Neuronal stem cell (in vitro differentiated cells): ENCODE measurements around the gene KRTAP19-2.

Experiments used
- DNase-seq: peaks from one replicate; pipeline ENCODE4 v3.0.0-alpha.2; 2013; ENCODE audit warnings: low spot score
- H2AFZ ChIP-seq: one replicate; pipeline ENCODE4 v1.6.1; 2013; ENCODE audit warnings: mild to moderate bottlenecking, low read length, inconsistent platforms
- H2AK5ac ChIP-seq: 2 replicates; pipeline ENCODE4 v1.6.1; 2013; ENCODE audit warnings: low read depth, mild to moderate bottlenecking, inconsistent platforms, low read length, moderate library complexity, mixed read lengths
- H2BK120ac ChIP-seq: 2 replicates; pipeline ENCODE4 v1.6.1; 2013; ENCODE audit warnings: low read depth, mild to moderate bottlenecking, inconsistent platforms, low read length, moderate library complexity, mixed read lengths
- H2BK12ac ChIP-seq: one replicate; pipeline ENCODE4 v1.6.1; 2013; ENCODE audit warnings: low read length, inconsistent platforms
- H2BK15ac ChIP-seq: 2 replicates; pipeline ENCODE4 v1.6.1; 2013; ENCODE audit warnings: mild to moderate bottlenecking, low read length, inconsistent platforms, mixed read lengths
- H2BK5ac ChIP-seq: one replicate; pipeline ENCODE4 v1.6.1; 2013; ENCODE audit warnings: inconsistent platforms, mild to moderate bottlenecking, low read length, moderate library complexity
- H3K14ac ChIP-seq: one replicate; pipeline ENCODE4 v1.6.1; 2013; ENCODE audit warnings: low read length, inconsistent platforms
- H3K18ac ChIP-seq: 2 replicates; pipeline ENCODE4 v1.6.1; 2013; ENCODE audit warnings: low read length, inconsistent platforms
- H3K23ac ChIP-seq: 2 replicates; pipeline ENCODE4 v1.6.1; 2013; ENCODE audit warnings: low read depth, mild to moderate bottlenecking, mixed read lengths, low read length, inconsistent platforms; ENCODE audit not compliant: poor library complexity
- H3K27ac ChIP-seq: replicated peaks from 3 replicates; pipeline ENCODE4 v1.5.1; 2013; ENCODE audit warnings: low read length, inconsistent platforms
- H3K27me3 ChIP-seq, 3 experiments: 2 replicates each; pipeline ENCODE4 v1.6.1; 2013; ENCODE audit warnings: low read length in 3 of 3, mild to moderate bottlenecking in 2 of 3, inconsistent platforms in 1 of 3, low read depth in 1 of 3, mixed read lengths in 1 of 3, moderate library complexity in 1 of 3; ENCODE audit not compliant: control insufficient read depth in 3 of 3, insufficient read depth in 3 of 3
- H3K36me3 ChIP-seq, 2 donors: replicated peaks in 1 of 2; 2 replicates each; pipeline ENCODE4 v1.6.1; 2013; ENCODE audit warnings: low read length in 2 of 2; ENCODE audit not compliant: control insufficient read depth in 2 of 2, insufficient read depth in 2 of 2
- H3K4ac ChIP-seq: 2 replicates; pipeline ENCODE4 v1.6.1; 2013; ENCODE audit warnings: inconsistent platforms, mild to moderate bottlenecking, low read length, moderate library complexity
- H3K4me1 ChIP-seq, 2 donors: 1 replicate in 1 of 2; 2 replicates in 1 of 2; pipeline ENCODE4 v1.6.1; 2013; ENCODE audit warnings: low read length in 2 of 2, low read depth in 1 of 2; ENCODE audit not compliant: control insufficient read depth in 2 of 2, insufficient read depth in 1 of 2
- H3K4me2 ChIP-seq: one replicate; pipeline ENCODE4 v1.6.1; 2013; ENCODE audit warnings: mild to moderate bottlenecking, low read length, inconsistent platforms; ENCODE audit not compliant: insufficient read depth, poor library complexity, severe bottlenecking
- H3K4me3 ChIP-seq, 2 donors: 2 replicates each; pipeline ENCODE4 v1.5.1; 2013; ENCODE audit warnings: low read length in 2 of 2, mild to moderate bottlenecking in 2 of 2, inconsistent platforms in 1 of 2, moderate library complexity in 1 of 2
- H3K79me1 ChIP-seq: one replicate; pipeline ENCODE4 v1.6.1; 2013; ENCODE audit warnings: low read depth, mild to moderate bottlenecking, inconsistent platforms, low read length, moderate library complexity
- H3K9ac ChIP-seq: one replicate; pipeline ENCODE4 v1.6.1; 2013; ENCODE audit warnings: mild to moderate bottlenecking, low read depth, low read length, inconsistent platforms; ENCODE audit not compliant: poor library complexity
- H3K9me3 ChIP-seq, 2 donors: replicated peaks in 1 of 2; 2 replicates each; pipeline versions ENCODE3 to v1.6.1; 2013; ENCODE audit warnings: low read length in 2 of 2, mild to moderate bottlenecking in 2 of 2, inconsistent platforms in 1 of 2, low read depth in 1 of 2, mixed read lengths in 1 of 2, moderate library complexity in 1 of 2; ENCODE audit not compliant: control insufficient read depth in 2 of 2, insufficient read depth in 1 of 2
- H4K8ac ChIP-seq: one replicate; pipeline ENCODE4 v1.6.1; 2013; ENCODE audit warnings: low read depth, mild to moderate bottlenecking, inconsistent platforms, low read length, moderate library complexity
- H4K91ac ChIP-seq: one replicate; pipeline ENCODE4 v1.6.1; 2013; ENCODE audit warnings: low read length, low read depth, mild to moderate bottlenecking, inconsistent platforms; ENCODE audit not compliant: poor library complexity
- WGBS, 2 donors: extraction: QIAGEN DNeasy Blood & Tissue Kit; methylation state at CpG; one replicate each; pipeline ENCODE4 v1.1.7; 2013; ENCODE audit warnings: missing lambda C conversion rate in 2 of 2, mixed read lengths in 1 of 2; ENCODE audit not compliant: insufficient read length in 2 of 2, insufficient replicate concordance in 1 of 2; ENCODE audit errors: extremely low coverage in 2 of 2; 5-methylcytosine and 5-hydroxymethylcytosine counted together

The KRTAP19-2 gene

GRCh38 chr21:30468900-30469714 lies 18.1 kb downstream of the KRTAP19-2 start:
- no peak overlapping the region for H3K18ac ChIP-seq
- no peaks in the 10 kb centered on the region for H3K79me1 ChIP-seq
- no peak overlapping the region for H4K8ac ChIP-seq
- H3K23ac ChIP-seq, result no peak overlapping the region
- no peaks in the 10 kb centered on the region for H3K27me3 ChIP-seq
- no peak overlapping the region for H3K4ac ChIP-seq
- no peak for DNase-seq
- WGBS, 2 donors, result no CpG with 5 or more reads among the region's 6 CpGs
- H2BK5ac ChIP-seq, result no peak overlapping the region
- no peak overlapping the region for H2BK15ac ChIP-seq
- H3K27ac ChIP-seq, result no peak overlapping the region
- no peak overlapping the region for H3K4me2 ChIP-seq
- H3K14ac ChIP-seq, result no peak overlapping the region
- no peak overlapping the region for H4K91ac ChIP-seq
- no peak overlapping the region for H3K9ac ChIP-seq
- no peak overlapping the region for H2AFZ ChIP-seq
- no peak overlapping the region for H2AK5ac ChIP-seq
- no peak overlapping the region for H2BK120ac ChIP-seq
- H3K9me3 ChIP-seq, result no peaks in the 10 kb centered on the region
- H3K4me1 ChIP-seq, result peaks cover 0 to 2% of the 10 kb centered on the region in 2 donors
- H3K4me3 ChIP-seq, result no peak overlapping the region
- H2BK12ac ChIP-seq, result no peak overlapping the region
- no peaks in the 10 kb centered on the region for H3K36me3 ChIP-seq

DNA sequence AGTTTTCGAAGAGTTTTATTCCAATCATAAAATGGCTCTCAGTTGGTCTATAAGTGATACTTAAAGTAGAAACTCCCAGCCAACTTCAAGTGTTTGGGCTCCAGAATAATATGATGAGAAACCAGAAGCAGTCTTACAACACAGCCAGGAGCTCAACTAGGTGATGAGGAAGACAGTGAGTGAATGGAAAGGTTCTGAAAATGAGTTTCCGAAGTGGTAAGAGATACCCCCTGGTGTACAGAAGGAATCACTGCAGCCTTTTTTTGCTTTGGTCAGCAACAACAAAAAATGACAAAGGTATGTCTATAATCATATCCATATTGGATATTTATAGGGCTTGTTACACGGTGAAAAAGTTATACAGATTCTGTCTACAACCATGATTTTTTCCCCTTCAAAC lies 23.5 kb downstream of the KRTAP19-2 start:
- peaks cover 0 to 2% of the 10 kb centered on the region in 2 donors for H3K4me1 ChIP-seq
- H2BK5ac ChIP-seq, result no peak overlapping the region
- no peak overlapping the region for H3K14ac ChIP-seq
- H2AFZ ChIP-seq, result no peak overlapping the region
- H2BK120ac ChIP-seq, result no peak overlapping the region
- H4K91ac ChIP-seq, result no peak overlapping the region
- H2BK12ac ChIP-seq, result no peak overlapping the region
- H3K9me3 ChIP-seq, result no peaks in the 10 kb centered on the region
- H3K4me3 ChIP-seq, result no peak overlapping the region
- no peaks in the 10 kb centered on the region for H3K36me3 ChIP-seq
- no peak overlapping the region for H2AK5ac ChIP-seq
- no peak overlapping the region for H3K18ac ChIP-seq
- no peaks in the 10 kb centered on the region for H3K79me1 ChIP-seq
- H3K4me2 ChIP-seq, result no peak overlapping the region
- WGBS, 2 donors, result no CpG with 5 or more reads among the region's 3 CpGs
- H3K23ac ChIP-seq, result no peak overlapping the region
- no peak overlapping the region for H3K9ac ChIP-seq
- no peak overlapping the region for H4K8ac ChIP-seq
- H3K4ac ChIP-seq, result no peak overlapping the region
- no peaks in the 10 kb centered on the region for H3K27me3 ChIP-seq
- H2BK15ac ChIP-seq, result no peak overlapping the region
- DNase-seq, result no peak
- no peak overlapping the region for H3K27ac ChIP-seq

DNA sequence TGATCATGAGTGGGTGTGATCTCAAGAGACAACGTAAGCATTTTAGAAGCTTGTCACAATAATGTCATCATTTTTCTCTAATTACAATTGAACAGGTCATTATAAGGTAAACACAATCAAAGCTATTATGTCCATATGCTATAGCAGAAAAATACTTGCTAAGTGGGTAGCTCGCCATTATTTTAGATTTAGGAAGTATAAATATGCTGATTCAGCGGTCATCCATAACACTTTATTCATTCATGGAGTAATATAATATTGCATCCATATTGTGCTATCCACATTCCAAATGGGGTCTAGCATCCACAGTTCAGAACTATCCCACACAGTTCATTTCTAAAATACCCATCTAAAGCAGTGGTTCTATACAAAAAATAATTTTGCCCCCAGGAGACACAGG lies 38.7 kb downstream of the KRTAP19-2 start:
- H2BK12ac ChIP-seq, result no peak overlapping the region
- H3K4me3 ChIP-seq, result no peak overlapping the region
- no peak for DNase-seq
- H2AK5ac ChIP-seq, result no peak overlapping the region
- H3K4me1 ChIP-seq, result no peaks in the 10 kb centered on the region
- H3K79me1 ChIP-seq, result no peaks in the 10 kb centered on the region
- no peak overlapping the region for H3K14ac ChIP-seq
- no peak overlapping the region for H2BK5ac ChIP-seq
- H3K27ac ChIP-seq, result no peak overlapping the region
- H3K4me2 ChIP-seq, result no peak overlapping the region
- H2BK15ac ChIP-seq, result no peak overlapping the region
- H3K27me3 ChIP-seq, result no peaks in the 10 kb centered on the region
- H3K4ac ChIP-seq, result no peak overlapping the region
- H3K18ac ChIP-seq, result no peak overlapping the region
- H2BK120ac ChIP-seq, result no peak overlapping the region
- H4K91ac ChIP-seq, result no peak overlapping the region
- H3K9me3 ChIP-seq, result no peaks in the 10 kb centered on the region
- H2AFZ ChIP-seq, result no peak overlapping the region
- no CpG with 5 or more reads among the region's 3 CpGs for WGBS, 2 donors
- no peak overlapping the region for H3K23ac ChIP-seq
- H4K8ac ChIP-seq, result no peak overlapping the region
- no peaks in the 10 kb centered on the region for H3K36me3 ChIP-seq
- no peak overlapping the region for H3K9ac ChIP-seq

GRCh38 chr21:30447056-30447455 lies 40.2 kb downstream of the KRTAP19-2 start:
- no peaks in the 10 kb centered on the region for H3K36me3 ChIP-seq
- no peak overlapping the region for H3K9ac ChIP-seq
- no peak overlapping the region for H4K91ac ChIP-seq
- H3K18ac ChIP-seq, result no peak overlapping the region
- H3K4me2 ChIP-seq, result no peak overlapping the region
- no peak overlapping the region for H2BK12ac ChIP-seq
- no peaks in the 10 kb centered on the region for H3K4me1 ChIP-seq
- H3K79me1 ChIP-seq, result no peaks in the 10 kb centered on the region
- H4K8ac ChIP-seq, result no peak overlapping the region
- H3K9me3 ChIP-seq, result no peaks in the 10 kb centered on the region
- no peak overlapping the region for H2AK5ac ChIP-seq
- no peak overlapping the region for H3K4me3 ChIP-seq
- H3K27me3 ChIP-seq, result no peaks in the 10 kb centered on the region
- H3K14ac ChIP-seq, result no peak overlapping the region
- H2BK15ac ChIP-seq, result no peak overlapping the region
- no peak overlapping the region for H3K23ac ChIP-seq
- WGBS, 2 donors, result no CpG with 5 or more reads among the region's 4 CpGs
- no peak overlapping the region for H2AFZ ChIP-seq
- H3K27ac ChIP-seq, result no peak overlapping the region
- H2BK5ac ChIP-seq, result no peak overlapping the region
- H2BK120ac ChIP-seq, result no peak overlapping the region
- no peak for DNase-seq
- H3K4ac ChIP-seq, result no peak overlapping the region
